ENCODE data around the gene COX7A2L.

The COX7A2L gene

DNA sequence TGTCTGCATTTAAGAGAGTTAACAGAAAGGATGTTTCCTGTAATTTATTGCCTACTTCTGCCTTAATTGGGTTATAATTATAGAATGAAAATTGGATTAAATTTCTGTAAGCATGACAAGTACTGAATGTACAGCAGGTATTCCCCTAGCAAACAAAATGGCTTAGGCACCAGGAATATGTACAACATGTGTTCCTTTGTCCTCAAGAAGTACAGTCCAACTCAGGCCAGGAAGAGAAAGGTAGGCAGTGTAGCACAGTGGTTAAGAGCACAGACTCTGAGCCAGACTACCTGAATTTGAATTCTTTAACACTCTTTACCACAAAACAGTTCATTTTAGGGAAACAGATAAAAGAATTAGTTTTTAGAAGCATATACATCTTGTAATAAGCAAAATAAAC, 43.1 kb downstream of the COX7A2L start:
- DNase-seq (ENCODE audit: low read depth, low spot score): no peak

DNA sequence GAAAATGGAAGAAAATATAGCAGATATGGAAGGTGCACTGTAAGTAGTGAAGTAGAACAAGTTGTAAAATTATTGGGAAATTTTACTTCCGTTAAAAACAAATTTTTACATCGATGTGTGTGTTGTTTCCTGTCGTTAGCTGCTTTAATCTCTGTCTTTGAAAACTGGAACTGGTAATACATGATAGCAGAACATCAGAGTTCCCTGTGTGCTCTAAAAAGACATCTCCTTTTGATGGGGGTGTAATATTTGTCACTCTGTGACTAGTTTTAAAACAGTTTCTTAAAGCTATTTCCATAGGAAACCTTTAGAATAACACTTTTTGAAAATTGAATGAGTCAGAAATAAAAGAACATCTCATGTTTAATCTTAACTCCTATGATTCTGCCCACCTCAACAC, 43.5 kb downstream of the COX7A2L start:
- DNase-seq (ENCODE audit: low read depth, low spot score): no peak

DNA sequence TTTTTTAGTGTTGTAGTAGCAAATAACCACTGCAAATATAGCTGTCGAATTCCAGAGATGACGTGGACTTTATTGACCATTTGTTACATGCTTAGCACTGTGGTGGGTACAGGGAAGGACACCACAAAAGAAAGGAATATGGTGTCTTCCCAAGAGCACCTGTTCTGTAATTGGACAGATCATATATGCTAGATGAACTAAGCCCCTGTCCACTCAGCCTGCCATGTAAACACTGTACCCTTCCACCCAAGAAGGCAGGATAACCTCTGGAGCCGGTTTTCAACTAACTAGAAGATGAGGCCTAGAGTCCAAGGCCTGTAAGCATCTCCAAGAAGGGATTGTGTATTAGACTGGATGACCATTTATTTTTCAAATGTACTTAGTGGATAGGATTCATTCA, 44.1 kb downstream of the COX7A2L start:
- no peak for DNase-seq (ENCODE audit: low read depth, low spot score)

DNA sequence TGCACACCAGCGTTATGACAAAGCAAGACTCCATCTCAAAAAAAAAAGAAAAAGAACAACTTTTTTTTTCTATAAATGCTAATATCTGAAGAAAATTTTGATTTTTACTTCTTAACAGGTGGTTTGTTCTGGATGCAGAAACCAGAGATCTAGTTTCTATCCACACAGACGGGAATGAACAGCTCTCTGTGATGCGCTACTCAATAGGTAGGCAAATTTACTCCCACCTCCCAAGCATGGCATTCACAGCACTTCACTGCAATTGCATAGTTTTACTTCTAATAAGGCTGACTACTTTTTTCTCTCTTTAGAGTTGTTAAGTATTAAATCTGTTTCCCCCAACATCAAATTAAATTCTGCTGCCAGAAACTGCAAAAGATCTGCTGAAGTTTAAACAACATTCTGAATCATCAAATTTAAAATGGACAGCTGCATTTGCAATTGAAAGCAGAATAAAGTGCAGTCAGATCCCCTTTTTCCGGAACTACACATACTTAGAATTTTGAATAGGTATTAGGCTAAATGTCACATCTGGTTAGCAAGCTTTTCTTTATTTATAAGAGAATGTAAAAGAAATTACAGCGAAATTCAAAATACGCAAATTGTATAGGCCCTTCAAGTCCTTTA, 45.1 kb downstream of the COX7A2L start:
- no peak for DNase-seq (ENCODE audit: low read depth, low spot score)

DNA sequence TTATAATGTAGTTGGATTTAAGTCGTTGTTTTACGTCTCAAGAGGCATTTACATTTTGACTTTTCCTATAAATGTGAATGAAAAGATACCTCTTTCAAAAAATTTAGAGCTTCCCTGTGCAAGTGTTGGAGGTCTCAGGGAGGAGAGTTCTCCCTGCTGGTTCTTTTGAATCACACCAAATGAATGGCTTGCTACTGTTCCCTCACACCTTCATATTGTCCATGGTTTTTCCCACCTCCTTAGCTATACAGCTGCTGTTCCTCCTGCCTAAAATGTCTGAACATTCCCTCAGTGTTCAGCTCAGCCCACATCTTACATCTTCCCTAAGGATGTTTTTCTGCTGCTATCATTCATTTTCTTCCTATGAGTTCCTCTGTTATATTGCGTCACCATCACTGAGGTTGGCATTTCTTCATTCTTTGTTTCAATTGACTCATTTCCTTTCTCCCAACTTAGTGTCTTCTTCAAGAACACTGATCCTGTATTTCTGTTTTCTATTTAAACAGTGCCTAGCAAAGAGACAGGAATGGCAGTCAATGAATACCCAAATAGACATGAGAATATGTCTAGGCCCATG, 46.0 kb downstream of the COX7A2L start:
- no peak for DNase-seq (ENCODE audit: low read depth, low spot score)

DNA sequence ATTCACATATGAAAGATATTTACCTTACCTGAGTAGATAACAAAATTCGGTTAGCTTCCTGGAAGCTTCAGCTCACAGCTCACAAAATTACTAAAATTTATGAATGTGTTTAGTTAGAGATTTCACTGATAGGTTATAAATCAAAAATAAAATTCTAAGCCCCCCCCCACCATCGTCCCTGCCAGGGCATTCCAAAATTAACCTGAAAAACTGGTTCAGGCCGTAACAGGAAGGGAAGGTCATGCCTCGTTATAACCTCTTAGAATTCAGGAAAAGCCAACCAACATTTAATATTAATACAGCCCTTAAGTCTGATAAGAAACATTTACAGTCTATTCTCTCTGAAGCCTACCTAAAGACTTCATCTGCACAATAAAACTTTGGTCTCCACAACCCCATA, 48.9 kb downstream of the COX7A2L start:
- no peak for DNase-seq (ENCODE audit: low read depth, low spot score)

DNA sequence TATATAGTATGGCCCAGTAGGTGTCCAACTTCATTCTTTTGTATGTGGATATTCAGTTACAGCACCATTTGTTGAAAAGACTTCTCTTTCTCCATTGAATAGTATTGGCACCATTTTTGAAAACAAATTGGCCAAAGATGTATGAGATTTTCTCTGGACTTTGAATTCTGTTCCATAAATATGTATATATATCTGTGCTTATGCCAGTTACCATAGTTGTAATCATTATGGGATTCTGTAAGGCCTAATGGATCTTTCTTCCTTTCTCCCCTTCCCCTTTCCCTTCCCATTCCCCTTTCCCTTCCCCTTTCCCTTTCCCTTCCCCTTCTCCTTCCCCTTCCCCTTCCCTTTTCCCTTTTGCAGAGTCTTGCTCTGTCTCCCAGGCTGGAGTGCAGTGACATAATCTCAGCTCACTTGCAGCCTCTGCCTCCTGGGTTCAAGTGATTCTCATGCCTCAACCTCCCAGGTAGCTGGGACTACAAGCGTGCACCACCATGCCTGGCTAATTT, 51.0 kb downstream of the COX7A2L start:
- DNase-seq (ENCODE audit: low read depth, low spot score): no peak

DNA sequence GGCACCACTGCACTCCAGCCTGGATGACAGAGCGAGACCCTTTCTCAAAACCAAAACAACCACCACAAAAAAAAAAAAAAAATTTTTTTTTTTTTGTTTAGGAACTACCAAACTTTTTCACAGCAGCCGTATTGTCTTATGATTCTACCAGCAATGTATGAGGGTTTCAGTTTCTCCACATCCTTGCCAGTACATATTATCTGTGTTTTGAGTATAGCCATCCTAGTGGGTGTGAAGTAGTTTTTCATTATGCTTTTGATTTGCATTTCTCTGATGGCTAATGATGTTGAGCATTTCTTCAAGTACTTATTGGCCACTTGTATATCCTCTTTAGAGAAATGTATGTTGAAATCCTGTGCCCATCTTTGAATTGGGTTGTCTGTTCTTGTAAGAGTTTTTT, 51.7 kb downstream of the COX7A2L start:
- no peak for DNase-seq (ENCODE audit: low read depth, low spot score)

DNA sequence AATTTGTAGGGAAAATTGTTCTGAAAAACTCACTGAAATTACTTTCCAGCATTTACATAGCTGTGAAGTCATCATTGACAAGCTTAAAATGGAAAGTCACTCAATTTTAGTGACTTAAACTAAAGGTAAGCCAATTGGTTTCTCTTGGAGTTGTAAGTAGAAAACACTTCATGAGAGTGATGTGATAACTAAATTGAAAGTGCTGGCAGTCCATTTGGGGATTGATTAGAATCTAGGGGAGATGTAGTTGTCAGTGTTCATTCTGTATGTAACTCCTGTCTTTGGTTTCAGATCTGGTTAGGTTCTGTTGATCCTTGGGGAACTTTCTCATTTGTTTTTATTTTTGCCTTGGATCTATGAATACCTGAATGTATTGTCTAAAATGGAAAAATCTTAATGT, 53.8 kb downstream of the COX7A2L start:
- no peak for DNase-seq (ENCODE audit: low read depth, low spot score)

DNA sequence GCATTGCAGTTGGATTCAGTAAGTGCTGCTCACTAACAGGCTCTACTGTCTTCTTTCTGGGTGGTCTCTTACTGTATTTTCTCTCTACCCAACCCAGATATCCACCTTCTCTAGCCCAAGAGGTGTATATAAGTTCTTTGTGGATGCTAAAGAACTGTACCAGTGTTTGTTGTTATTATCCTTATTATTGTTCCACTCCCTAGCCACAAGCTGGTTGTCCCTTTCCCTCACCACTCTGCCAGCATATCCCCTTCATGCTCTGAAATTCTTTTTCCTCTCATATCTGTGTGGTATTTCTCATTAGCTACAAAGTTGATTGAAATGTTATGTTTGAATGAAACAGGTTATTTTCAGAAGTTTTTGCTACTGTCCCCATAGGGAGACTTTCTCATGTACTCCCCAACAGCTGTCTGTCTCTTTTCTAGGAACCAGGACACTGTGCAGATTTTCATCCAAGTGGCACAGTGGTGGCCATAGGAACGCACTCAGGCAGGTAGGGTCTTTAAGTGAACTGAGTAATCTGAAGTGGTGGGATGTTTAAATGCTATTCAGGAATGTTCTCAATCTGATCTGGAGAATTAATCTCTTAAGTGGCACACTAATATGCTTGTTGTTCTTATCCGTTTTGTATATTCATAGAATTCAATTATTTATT, 56.8 kb downstream of the COX7A2L start:
- no peak for DNase-seq (ENCODE audit: low read depth, low spot score)

DNA sequence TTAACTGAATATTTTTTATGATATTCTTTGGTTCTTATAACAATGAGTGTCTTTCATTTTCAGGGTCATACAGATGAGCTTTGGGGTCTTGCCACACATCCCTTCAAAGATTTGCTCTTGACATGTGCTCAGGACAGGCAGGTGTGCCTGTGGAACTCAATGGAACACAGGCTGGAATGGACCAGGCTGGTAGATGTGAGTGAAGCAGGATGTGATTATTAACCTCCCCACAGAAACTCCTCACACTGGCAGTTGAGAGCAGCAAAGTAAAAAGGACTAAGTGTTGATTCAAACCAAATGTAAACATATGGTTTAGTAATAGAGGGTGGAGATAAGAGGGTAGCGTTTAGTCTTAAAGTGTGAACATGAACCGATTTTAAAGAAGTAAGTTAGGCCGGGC, 57.8 kb downstream of the COX7A2L start:
- DNase-seq (ENCODE audit: low read depth, low spot score): no peak

DNA sequence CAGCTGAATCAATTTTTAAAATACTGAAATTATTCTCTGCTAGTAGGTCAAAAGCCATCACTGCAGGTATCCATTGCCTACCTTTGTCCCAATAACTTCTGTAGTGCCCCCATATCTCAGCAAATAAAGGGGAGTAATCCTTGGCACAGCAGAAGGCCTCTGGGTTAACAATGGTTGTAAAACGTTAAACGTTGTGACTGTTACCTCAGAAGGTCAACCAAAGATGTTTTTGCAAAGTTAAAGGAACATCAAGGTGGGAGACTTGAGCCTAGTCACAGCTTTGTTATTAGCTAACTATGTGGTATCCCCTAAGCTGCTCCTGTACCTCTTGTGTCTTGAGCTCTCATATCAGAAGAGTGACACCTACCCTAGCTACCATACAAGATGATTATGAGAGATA, 60.5 kb downstream of the COX7A2L start:
- no peak for DNase-seq (ENCODE audit: low read depth, low spot score)

Data from iPS DF 19.7 (cell line).